Activated CD4-positive, alpha-beta T cell treated with anti-CD3 and anti-CD28 coated beads for 48 hours (primary cell): Measurements from ENCODE around the gene RPGRIP1.
"Not testable (repeated sequence)": the region's sequence is repeated elsewhere in the genome, so short reads cannot be mapped to it uniquely, and the experiment has no call there.

Experiments
- DNase-seq: peaks from one replicate; pipeline ENCODE4 v3.0.0-alpha.2; 2020

The RPGRIP1 gene

GRCh38 chr14:21258889-21259787 lies 20.7 kb upstream of the RPGRIP1 start:
- DNase-seq = no peak

DNA sequence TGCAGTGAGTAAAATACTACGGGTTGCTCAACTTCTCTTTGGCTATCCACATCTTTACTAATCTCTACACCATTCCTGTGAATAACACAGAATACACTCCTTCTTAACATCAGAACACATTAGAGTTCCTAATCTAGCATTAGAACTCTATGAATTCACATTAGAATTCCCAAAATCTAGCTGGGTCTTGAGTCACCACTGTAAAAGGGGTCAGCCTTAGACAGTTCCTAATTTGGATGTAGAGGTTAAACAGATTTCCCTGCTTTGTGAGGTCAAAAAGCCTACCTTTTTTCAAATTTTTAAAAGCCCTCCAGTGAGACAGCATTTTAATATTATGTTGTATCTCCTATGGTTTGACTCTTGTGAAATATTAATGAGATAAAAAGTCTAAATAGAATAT lies 18.1 kb upstream of the RPGRIP1 start:
- DNase-seq = no peak

DNA sequence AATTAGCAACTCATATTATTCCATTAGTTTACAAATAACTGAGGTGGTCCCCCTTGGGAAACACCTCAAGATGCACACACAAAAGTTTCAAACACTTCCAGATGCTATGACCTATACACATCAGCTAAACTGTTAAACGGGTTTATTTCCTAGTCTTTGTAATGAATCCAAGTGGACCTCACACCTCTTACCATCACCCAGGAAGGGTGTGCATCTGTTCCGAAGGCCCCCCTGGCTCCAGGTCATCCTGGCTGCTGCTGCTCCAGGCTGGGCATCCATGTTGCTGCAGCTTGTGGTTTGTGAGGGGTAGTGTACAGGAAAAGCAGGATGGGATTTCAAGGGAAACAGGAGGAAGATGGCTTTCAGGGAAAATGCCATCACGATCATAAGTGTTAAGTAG lies 17.5 kb upstream of the RPGRIP1 start:
- no peak for DNase-seq

- no peak for DNase-seq
Observed at GRCh38 chr14:21263284-21264024, 16.4 kb upstream of the RPGRIP1 start.

DNA sequence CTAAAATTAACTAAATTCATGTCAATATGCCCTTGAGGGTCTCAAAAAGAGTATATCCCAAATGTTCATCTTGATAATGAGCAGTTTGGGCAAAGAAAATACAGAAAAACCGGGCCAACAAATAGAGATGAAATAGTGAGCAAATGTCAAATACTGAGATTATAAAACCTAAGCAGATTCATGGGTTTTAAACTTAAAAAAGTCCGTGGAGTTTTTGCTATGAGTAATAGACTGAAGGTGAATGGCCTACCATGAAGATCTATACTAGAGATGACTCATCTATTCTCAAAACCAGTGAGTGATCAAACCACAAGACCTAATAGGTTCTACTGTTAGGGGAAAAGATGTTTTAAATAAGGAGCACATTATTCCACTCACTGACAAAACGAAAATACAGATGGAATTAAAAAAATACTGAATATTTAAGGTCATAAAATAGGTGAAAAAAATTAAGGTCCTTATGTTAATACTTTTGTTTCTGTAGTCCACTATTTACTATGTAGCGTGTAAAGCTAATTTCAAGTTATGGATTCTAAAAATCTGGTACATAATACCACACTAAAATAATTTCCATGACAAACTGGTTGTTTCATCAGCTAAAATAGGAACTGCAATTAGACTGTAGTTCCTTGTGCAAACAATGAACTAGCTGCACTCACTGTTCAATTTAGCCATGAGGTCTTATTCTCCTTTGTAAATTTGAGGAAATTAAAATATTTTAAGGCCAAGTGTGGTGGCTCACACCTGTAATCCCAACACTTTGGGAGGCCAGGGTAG lies 15.7 kb upstream of the RPGRIP1 start:
- no peak for DNase-seq

GRCh38 chr14:21267431-21267845 lies 12.4 kb upstream of the RPGRIP1 start:
- DNase-seq = no peak

- DNase-seq = no peak
Observed at GRCh38 chr14:21267886-21268616, 11.8 kb upstream of the RPGRIP1 start.

GRCh38 chr14:21268617-21269251 lies 11.1 kb upstream of the RPGRIP1 start:
- DNase-seq = peak; percentile 50

GRCh38 chr14:21269252-21270046 lies 10.4 kb upstream of the RPGRIP1 start, which contains the start of gene HNRNPC:
TSS of gene HNRNPC (minus strand) at chr14:21269442. CDS start at chr14:21234193, 35,249 bp downstream.
- peak; percentile 100 for DNase-seq

GRCh38 chr14:21272661-21273060 lies 7.2 kb upstream of the RPGRIP1 start:
- DNase-seq = not testable (repeated sequence)

DNA sequence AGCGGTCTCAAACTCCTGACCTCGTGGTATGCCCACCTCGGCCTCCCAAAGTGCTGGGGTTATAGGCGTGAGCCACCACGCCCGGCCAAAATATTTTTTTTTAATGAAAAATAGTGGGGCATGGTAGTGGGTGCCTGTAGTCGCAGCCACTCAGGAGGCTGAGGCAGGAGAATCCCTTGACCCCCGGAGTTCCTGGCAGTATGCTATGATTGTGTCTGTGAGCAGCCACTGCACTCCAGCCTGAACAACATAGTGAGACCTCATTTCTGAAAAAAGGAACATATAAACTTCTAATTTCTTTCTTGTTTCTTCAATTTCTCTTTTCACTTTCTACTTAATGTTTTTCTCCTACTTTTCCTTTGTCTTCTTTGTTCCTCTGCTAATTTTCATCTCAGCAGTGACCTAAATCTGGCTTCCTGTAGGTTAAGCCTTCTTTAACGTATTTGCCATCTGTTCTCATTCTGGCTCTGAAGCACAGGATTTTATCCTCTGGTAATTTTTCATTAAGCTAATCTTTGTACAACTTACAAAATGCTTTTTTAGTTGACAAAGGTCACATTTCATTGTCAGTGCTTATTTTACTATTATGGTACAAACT lies 4.5 kb upstream of the RPGRIP1 start:
- no peak for DNase-seq

DNA sequence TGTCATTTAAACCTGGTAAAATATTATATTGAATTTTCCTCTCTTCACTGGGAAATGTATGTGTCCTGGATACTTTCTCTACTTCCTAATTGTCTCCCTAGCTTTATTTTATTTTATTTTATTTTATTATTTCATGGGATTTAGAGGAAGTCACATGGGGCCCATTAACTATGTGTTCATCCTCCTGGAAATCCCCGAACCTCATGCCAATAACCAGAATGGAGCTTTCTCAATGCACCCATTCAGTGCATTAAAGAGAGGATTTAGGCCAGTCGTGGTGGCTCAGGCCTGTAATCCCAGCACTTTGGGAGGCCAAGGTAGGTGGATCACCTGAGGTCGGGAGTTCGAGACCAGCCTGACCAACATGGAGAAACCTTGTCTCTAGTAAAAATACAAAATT lies 1.3 kb upstream of the RPGRIP1 start:
- no peak for DNase-seq

- not testable (repeated sequence) for DNase-seq
Observed at GRCh38 chr14:21281917-21282316, 2.0 kb downstream of the RPGRIP1 start.

DNA sequence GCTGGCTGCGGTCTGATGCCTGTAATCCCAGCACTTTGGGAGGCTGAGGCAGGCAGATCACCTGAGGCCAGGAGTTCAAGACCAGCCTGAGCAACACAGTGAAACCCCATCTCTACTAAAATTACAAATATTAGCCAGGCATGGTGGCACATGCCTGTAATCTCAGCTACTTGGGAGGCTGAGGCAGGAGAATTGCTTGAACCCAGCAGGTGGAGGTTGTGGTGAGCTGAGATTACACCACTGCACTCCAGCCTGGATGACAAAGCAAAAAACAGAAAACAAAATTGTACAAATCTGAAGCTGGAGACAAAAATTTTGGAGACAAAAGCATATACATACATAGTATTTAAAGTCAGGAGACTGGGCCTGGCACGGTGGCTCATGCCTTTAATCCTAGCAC lies 6.6 kb downstream of the RPGRIP1 start:
- DNase-seq = not testable (repeated sequence)

- DNase-seq = no peak
Observed at GRCh38 chr14:21287168-21287567, 7.3 kb downstream of the RPGRIP1 start.

GRCh38 chr14:21294026-21294425 lies 14.1 kb downstream of the RPGRIP1 start:
- DNase-seq = not testable (repeated sequence)

- no peak for DNase-seq
Observed at GRCh38 chr14:21298358-21298757, 18.5 kb downstream of the RPGRIP1 start.

GRCh38 chr14:21299562-21300130 lies 19.8 kb downstream of the RPGRIP1 start:
- no peak for DNase-seq

DNA sequence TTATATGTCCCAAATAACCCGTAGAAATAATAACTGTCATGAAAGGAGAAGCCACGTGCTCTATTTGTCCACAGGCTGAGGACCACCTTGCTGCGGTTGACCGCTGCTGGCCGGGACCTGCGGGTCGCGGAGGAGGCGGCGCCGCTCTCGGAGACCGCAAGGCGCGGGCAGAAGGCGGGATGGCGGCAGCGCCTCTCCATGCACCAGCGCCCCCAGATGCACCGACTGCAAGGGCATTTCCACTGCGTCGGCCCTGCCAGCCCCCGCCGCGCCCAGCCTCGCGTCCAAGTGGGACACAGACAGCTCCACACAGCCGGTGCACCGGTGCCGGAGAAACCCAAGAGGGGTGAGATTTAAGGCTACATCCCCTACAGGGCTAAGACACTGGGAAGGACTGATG lies 21.0 kb downstream of the RPGRIP1 start:
- DNase-seq = peak; percentile 44
